ENCODE data around the gene DVL1. TPM values are rescaled to one million over a fixed set of nuclear protein-coding genes. Genes with fewer than 3 reads are reported as not detected.
A peak's percentile ranks its signal among the peaks of the same experiment; 100 is the strongest.

Gene DVL1
- total and polyA plus RNA-seq, 9 of the 15 experiments (the other 6 are each of a cell fraction or from before 2014, with no cell fraction given), result 0.62 to 135 (median 24.3) TPM

DNA sequence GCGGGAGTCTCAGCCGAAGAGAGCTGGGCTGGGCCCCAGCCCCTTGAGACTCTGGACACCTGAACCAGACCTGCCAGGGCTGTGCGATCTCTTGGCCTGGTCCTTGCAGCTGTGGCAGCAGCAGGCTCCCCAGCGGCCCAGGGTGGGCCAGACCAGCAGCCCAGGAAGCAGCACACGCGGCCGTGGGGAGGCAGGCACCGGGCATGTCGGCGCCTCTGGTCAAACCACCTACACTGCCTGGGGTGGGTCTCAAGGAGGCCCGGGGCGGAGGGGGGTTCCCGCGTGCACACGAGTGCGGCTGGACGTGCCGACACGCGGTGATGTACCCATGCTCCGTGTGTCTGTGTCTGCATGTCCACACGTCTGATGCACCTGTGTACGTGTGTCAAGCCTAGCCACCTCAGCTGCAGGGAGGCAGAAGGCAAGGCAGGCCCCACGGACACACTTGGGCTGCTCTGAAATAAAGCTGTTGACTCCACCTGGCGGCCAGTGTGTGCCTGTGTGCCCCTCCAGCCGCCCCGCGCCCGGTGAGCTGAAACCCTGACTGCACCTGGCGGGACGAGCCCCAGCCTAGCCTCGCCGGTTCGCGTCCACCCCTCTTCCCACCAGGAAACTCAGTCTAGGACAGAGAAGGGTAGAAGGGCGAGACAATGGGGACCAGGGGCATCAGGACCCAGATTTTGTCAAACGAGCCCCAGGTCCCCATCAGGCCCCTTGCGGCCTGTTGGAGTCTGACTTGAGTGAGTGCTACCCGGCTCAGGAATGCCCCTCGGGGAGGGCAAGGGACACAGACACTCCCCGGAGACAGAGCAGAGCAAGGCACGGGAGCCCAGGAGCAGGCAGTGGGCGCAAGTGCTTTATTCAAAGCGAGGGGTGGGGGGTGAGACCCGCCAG lies 57.4 kb downstream of the DVL1 start (continued):
- TF ChIP-seq ZNF589 (CRISPR knock-in tag; IDR thresholded peaks at IDR 0.05; ENCODE audit: low read depth), result no peak
- no peak for TF ChIP-seq KDM1A (IDR thresholded peaks at IDR 0.05)
- TF ChIP-seq MEIS2 (IDR thresholded peaks at IDR 0.05; ENCODE audit: partially characterized antibody), result no peak
- TF ChIP-seq RBM25 (IDR thresholded peaks at IDR 0.05; ENCODE audit: low read depth, low read length, severe bottlenecking), result no peak
- TF ChIP-seq CCNT2 (IDR thresholded peaks at IDR 0.05; ENCODE audit: borderline replicate concordance, extremely low read depth, insufficient read length, low read depth, low read length), result no peak
- peak; percentile 68 for TF ChIP-seq RB1 (IDR thresholded peaks at IDR 0.05; ENCODE audit: low read depth)
- no peak for TF ChIP-seq ZFP36 (IDR thresholded peaks at IDR 0.05; ENCODE audit: low read depth, low read length, partially characterized antibody)
- TF ChIP-seq NR4A1 (CRISPR knock-in tag; IDR thresholded peaks at IDR 0.05), result no peak
- TF ChIP-seq NR4A1 (tag; IDR thresholded peaks at IDR 0.05), result no peak
- no peak for TF ChIP-seq ZNF354B (CRISPR knock-in tag; IDR thresholded peaks at IDR 0.05)
- TF ChIP-seq TARDBP (IDR thresholded peaks at IDR 0.05), result no peak
- peak; percentile 69 for TF ChIP-seq SP1 (CRISPR knock-in tag; IDR thresholded peaks at IDR 0.05)
- TF ChIP-seq HMG20A (CRISPR knock-in tag; conservative IDR thresholded peaks at IDR 0.05), result no peak
- no peak for TF ChIP-seq ZNF583 (CRISPR knock-in tag; IDR thresholded peaks at IDR 0.05)
- no peak for TF ChIP-seq FOSL1 (tag; conservative IDR thresholded peaks at IDR 0.05)
- no peak for TF ChIP-seq ZNF23 (CRISPR knock-in tag; IDR thresholded peaks at IDR 0.05)
- TF ChIP-seq ZNF282 (CRISPR knock-in tag; IDR thresholded peaks at IDR 0.05), result peak; percentile 72; the same call in 1 of the 2 replicates
- TF ChIP-seq SRF (CRISPR knock-in tag; IDR thresholded peaks at IDR 0.05), result peak in 1 of 2 experiments; percentile 78; a peak in 1 of 4 replicates
- TF ChIP-seq, protein P1, sequence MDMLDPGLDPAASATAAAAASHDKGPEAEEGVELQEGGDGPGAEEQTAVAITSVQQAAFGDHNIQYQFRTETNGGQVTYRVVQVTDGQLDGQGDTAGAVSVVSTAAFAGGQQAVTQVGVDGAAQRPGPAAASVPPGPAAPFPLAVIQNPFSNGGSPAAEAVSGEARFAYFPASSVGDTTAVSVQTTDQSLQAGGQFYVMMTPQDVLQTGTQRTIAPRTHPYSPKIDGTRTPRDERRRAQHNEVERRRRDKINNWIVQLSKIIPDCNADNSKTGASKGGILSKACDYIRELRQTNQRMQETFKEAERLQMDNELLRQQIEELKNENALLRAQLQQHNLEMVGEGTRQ (CRISPR knock-in tag; IDR thresholded peaks at IDR 0.05), result 0 out of 2 replicates have a peak, but pooled peaks have one; percentile 2
- TF ChIP-seq NFYB (IDR thresholded peaks at IDR 0.05; ENCODE audit: extremely low read depth, insufficient read length), result no peak
- no peak for TF ChIP-seq CBX2 (IDR thresholded peaks at IDR 0.05; ENCODE audit: insufficient read depth, low read length, poor library complexity, severe bottlenecking)
- TF ChIP-seq MED1 (CRISPR knock-in tag; IDR thresholded peaks at IDR 0.05; ENCODE audit: borderline replicate concordance), result no peak
- TF ChIP-seq, protein P2, sequence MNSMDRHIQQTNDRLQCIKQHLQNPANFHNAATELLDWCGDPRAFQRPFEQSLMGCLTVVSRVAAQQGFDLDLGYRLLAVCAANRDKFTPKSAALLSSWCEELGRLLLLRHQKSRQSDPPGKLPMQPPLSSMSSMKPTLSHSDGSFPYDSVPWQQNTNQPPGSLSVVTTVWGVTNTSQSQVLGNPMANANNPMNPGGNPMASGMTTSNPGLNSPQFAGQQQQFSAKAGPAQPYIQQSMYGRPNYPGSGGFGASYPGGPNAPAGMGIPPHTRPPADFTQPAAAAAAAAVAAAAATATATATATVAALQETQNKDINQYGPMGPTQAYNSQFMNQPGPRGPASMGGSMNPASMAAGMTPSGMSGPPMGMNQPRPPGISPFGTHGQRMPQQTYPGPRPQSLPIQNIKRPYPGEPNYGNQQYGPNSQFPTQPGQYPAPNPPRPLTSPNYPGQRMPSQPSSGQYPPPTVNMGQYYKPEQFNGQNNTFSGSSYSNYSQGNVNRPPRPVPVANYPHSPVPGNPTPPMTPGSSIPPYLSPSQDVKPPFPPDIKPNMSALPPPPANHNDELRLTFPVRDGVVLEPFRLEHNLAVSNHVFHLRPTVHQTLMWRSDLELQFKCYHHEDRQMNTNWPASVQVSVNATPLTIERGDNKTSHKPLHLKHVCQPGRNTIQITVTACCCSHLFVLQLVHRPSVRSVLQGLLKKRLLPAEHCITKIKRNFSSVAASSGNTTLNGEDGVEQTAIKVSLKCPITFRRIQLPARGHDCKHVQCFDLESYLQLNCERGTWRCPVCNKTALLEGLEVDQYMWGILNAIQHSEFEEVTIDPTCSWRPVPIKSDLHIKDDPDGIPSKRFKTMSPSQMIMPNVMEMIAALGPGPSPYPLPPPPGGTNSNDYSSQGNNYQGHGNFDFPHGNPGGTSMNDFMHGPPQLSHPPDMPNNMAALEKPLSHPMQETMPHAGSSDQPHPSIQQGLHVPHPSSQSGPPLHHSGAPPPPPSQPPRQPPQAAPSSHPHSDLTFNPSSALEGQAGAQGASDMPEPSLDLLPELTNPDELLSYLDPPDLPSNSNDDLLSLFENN (IDR thresholded peaks at IDR 0.05; ENCODE audit: low read depth in 2 of 2, low read length in 2 of 2), result no peak
- no peak for TF ChIP-seq RBM39 (optimal IDR thresholded peaks at IDR 0.05; ENCODE audit: low read depth, low read length)
